ENCODE data around the gene RSRC1. TPM values are rescaled to one million over a fixed set of nuclear protein-coding genes. Genes with fewer than 3 reads are reported as not detected.

The RSRC1 gene
- total and polyA plus RNA-seq, 5 donors from 2014 or later, result 25.8 to 35.7 (median 30.1) TPM

DNA sequence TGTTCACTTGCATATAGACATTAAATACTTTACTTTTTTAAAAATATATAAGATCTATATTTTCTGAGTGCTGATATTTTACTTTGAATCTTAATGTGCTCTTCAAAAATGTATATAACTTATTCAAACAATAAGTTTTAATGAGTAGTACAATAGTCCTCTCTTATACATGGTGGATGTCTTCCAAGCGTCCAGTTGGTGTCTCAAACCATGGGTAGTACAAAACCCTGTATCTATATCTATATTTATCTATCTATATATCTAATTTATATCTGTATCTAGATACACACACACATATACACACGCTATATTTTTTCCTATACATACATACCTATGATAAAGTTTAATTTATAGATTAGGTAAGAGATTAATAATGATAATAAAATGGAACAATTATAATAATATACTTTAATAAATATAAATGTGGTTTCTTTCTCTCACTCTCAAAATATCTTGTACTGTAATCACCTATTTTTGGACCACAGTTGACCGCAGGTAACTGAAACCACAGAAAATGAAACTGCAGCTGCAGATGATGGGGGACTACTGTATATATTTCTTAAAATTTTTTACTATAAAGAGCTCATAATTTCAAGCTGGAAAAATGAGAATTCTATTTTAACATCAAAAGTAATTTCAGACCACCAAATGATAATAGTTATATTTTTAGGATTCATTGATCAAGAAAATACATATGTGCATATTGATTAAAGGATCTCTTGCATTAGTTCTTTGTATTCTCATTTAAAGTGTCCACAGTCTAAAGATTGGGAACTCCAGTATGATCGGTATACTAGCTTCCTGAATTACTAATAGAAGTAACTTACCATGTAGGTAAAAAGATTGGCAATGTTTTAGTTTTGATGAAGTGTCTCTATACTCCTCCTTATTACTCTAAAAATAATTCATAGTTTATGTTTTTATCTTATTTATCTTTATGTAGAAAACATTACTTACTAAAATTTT lies 246.0 kb downstream of the RSRC1 start:
- H3K4me3 ChIP-seq (ENCODE audit: low read depth, low read length), result no peak overlapping the region
- Mint-ChIP-seq H3K9me3 (peaks cover 0 to 9% (median 0%) of the 10 kb centered on the region in 7 donors), H3K36me3 (peaks cover 11% of the 10 kb centered on the region), H3K4me3 (no peak overlapping the region), H3K4me1 (peaks cover 3 to 19% (median 9%) of the 10 kb centered on the region in 4 donors), H3K27me3 (no peaks in the 10 kb centered on the region), H3K27ac (no peak overlapping the region)
- H3K27me3 ChIP-seq (ENCODE audit: control insufficient read depth, insufficient read depth, low read length), result no peaks in the 10 kb centered on the region
- H3K27ac ChIP-seq (ENCODE audit: insufficient read depth, low read length, poor library complexity, severe bottlenecking), result no peak overlapping the region
- no peak for DNase-seq
- no peaks in the 10 kb centered on the region for H3K9me3 ChIP-seq (ENCODE audit: control insufficient read depth in 2 of 2, low read length in 2 of 2)
- H3K36me3 ChIP-seq (ENCODE audit: control insufficient read depth, insufficient read depth, low read length), result no peaks in the 10 kb centered on the region
- no peak for ATAC-seq (ENCODE audit: low read depth in 2 of 2)
- H3K4me1 ChIP-seq (ENCODE audit: control insufficient read depth, insufficient read depth, low read length, poor library complexity, severe bottlenecking), result no peaks in the 10 kb centered on the region

DNA sequence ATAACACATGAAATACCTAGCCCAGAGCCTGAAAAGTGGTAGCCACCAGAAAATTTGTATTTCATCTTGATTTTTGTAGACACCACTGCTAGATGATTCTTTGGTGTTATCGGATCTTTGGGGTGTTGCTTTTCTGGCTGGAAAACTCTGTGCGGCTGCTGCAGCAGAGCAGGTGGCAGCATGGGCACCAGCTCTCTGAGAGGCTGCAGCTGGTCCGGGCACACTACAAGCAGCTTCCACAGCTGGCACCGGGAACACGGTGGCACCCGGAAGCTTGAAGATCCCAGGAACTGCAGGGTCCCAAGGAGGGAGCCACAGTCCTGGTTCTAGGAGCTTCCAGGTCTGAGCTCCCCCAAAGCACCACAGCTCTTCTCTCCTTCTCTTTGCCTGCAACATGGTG lies 249.4 kb downstream of the RSRC1 start:
- ATAC-seq (ENCODE audit: low read depth in 2 of 2), result no peak

DNA sequence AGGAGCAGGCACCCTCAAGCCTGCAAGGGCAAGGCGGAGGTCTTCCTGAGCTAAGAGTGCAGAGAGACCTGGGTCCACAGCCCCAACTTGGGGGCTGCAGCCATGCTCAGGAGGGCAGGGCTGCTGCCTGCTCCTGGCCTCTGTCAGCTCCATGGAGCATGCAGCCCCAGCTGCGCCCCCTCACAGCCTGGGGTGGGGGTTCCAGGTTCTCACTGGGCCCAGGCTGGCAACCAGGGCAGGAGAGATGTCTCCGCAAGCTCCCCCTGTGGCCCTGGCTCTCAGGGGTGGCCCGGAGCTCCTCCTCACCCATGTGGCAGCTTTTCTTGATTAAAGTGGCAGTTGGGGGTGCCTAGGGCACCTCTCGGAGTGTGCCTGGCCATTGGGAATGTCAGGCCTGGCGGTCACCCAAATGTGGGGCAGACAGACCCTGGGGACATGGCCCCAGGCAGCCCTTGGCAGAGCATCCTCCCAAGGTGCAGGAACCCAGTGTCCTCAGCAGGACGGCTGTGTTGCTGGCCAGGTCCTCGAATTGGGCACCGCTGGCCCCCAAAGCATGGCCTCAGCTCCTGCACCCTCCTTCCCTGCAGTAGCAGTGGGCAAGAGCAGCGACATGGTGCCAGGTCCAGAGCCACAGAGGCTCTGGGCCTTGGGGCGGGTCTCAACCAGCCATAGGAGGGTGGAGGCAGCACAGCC lies 251.0 kb downstream of the RSRC1 start:
- no peak overlapping the region for H3K4me3 Mint-ChIP-seq
- no peaks in the 10 kb centered on the region for H3K27me3 ChIP-seq (ENCODE audit: control insufficient read depth, insufficient read depth, low read length)
- peaks cover 24% of the 10 kb centered on the region for H3K36me3 Mint-ChIP-seq
- H3K9me3 Mint-ChIP-seq, result peaks cover 0 to 9% (median 0%) of the 10 kb centered on the region in 7 donors
- no peak for DNase-seq
- H3K27ac ChIP-seq (ENCODE audit: insufficient read depth, low read length, poor library complexity, severe bottlenecking), result no peak overlapping the region
- H3K27ac Mint-ChIP-seq, result no peak overlapping the region
- no peaks in the 10 kb centered on the region for H3K27me3 Mint-ChIP-seq
- no peaks in the 10 kb centered on the region for H3K4me1 ChIP-seq (ENCODE audit: control insufficient read depth, insufficient read depth, low read length, poor library complexity, severe bottlenecking)
- peaks cover 0 to 8% (median 3%) of the 10 kb centered on the region in 4 donors for H3K4me1 Mint-ChIP-seq
- no peak overlapping the region for H3K4me3 ChIP-seq (ENCODE audit: low read depth, low read length)
- H3K36me3 ChIP-seq (ENCODE audit: control insufficient read depth, insufficient read depth, low read length), result no peaks in the 10 kb centered on the region
- no peak for ATAC-seq (ENCODE audit: low read depth in 2 of 2)
- H3K9me3 ChIP-seq (ENCODE audit: control insufficient read depth in 2 of 2, low read length in 2 of 2), result no peaks in the 10 kb centered on the region

More for the DNA sequence above, 249.4 kb downstream of the RSRC1 start:
- H3K4me3 ChIP-seq (ENCODE audit: low read depth, low read length), result no peak overlapping the region
- H3K27ac ChIP-seq (ENCODE audit: insufficient read depth, low read length, poor library complexity, severe bottlenecking), result no peak overlapping the region
- peaks cover 0 to 8% (median 3%) of the 10 kb centered on the region in 4 donors for H3K4me1 Mint-ChIP-seq
- no peaks in the 10 kb centered on the region for H3K27me3 Mint-ChIP-seq
- no peaks in the 10 kb centered on the region for H3K4me1 ChIP-seq (ENCODE audit: control insufficient read depth, insufficient read depth, low read length, poor library complexity, severe bottlenecking)
- no peak overlapping the region for H3K27ac Mint-ChIP-seq
- no peaks in the 10 kb centered on the region for H3K27me3 ChIP-seq (ENCODE audit: control insufficient read depth, insufficient read depth, low read length)
- peaks cover 17% of the 10 kb centered on the region for H3K36me3 Mint-ChIP-seq
- H3K36me3 ChIP-seq (ENCODE audit: control insufficient read depth, insufficient read depth, low read length), result no peaks in the 10 kb centered on the region
- peaks cover 0 to 9% (median 0%) of the 10 kb centered on the region in 7 donors for H3K9me3 Mint-ChIP-seq
- no peak for DNase-seq
- no peaks in the 10 kb centered on the region for H3K9me3 ChIP-seq (ENCODE audit: control insufficient read depth in 2 of 2, low read length in 2 of 2)
- no peak overlapping the region for H3K4me3 Mint-ChIP-seq

DNA sequence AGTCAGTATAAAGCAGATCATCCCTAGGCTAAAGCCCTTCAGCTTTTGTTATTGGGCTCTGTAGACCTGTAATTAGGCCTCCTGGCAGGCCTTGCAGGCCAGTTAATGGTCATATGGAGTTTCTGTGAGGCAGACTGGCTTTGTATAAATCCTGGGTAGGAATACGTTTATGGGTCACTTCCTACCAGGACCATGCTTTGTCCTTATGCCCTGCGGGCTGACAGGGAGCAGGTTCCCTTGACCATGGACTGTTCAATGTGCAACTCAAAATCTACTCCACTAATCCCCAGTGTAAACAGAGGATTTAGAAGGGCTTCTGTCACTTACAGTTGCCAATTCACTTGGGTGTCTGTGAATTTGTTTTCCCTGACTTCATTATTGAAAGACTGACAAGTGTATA lies 258.4 kb downstream of the RSRC1 start:
- DNase-seq (no peak), ATAC-seq (ENCODE audit: low read depth in 2 of 2) (no peak)
- no peaks in the 10 kb centered on the region for H3K27me3 ChIP-seq (ENCODE audit: control insufficient read depth, insufficient read depth, low read length)
- H3K4me3 ChIP-seq (ENCODE audit: low read depth, low read length), result no peak overlapping the region
- H3K36me3 Mint-ChIP-seq, result peaks cover 13% of the 10 kb centered on the region
- H3K36me3 ChIP-seq (ENCODE audit: control insufficient read depth, insufficient read depth, low read length), result no peaks in the 10 kb centered on the region
- no peaks in the 10 kb centered on the region for H3K27me3 Mint-ChIP-seq
- H3K4me1 ChIP-seq (ENCODE audit: control insufficient read depth, insufficient read depth, low read length, poor library complexity, severe bottlenecking), result no peaks in the 10 kb centered on the region
- H3K9me3 Mint-ChIP-seq, result peaks cover 0 to 12% (median 4%) of the 10 kb centered on the region in 7 donors
- H3K4me1 Mint-ChIP-seq, result peaks cover 0 to 3% (median 0%) of the 10 kb centered on the region in 4 donors
- H3K27ac ChIP-seq (ENCODE audit: insufficient read depth, low read length, poor library complexity, severe bottlenecking), result no peak overlapping the region
- H3K27ac Mint-ChIP-seq, result no peak overlapping the region
- no peak overlapping the region for H3K4me3 Mint-ChIP-seq
- no peaks in the 10 kb centered on the region for H3K9me3 ChIP-seq (ENCODE audit: control insufficient read depth in 2 of 2, low read length in 2 of 2)

DNA sequence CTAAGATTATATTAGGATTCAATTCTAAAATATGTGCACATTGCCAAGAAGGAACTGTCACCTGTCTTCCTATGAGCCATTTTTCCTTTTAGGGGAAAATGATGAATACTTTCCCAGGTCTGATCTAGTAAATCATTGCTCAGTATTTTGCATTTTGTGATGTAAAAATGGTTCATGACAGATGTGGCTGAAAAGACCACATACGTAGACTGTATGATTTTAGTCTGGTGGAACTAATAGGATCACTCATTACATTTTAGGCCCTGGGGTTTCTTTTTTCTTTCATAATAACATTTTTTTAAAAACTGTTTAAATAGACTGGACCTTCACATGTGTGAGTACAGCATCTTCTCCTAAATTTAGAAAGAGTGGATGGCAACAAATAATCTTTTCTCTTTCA lies 259.4 kb downstream of the RSRC1 start:
- ATAC-seq (ENCODE audit: low read depth in 2 of 2), result no peak
- H3K4me3 Mint-ChIP-seq, result no peak overlapping the region
- H3K9me3 Mint-ChIP-seq, result peaks cover 0 to 12% (median 4%) of the 10 kb centered on the region in 7 donors
- H3K4me1 ChIP-seq (ENCODE audit: control insufficient read depth, insufficient read depth, low read length, poor library complexity, severe bottlenecking), result no peaks in the 10 kb centered on the region
- no peak overlapping the region for H3K27ac ChIP-seq (ENCODE audit: insufficient read depth, low read length, poor library complexity, severe bottlenecking)
- H3K36me3 Mint-ChIP-seq, result peaks cover 13% of the 10 kb centered on the region
- no peak overlapping the region for H3K4me3 ChIP-seq (ENCODE audit: low read depth, low read length)
- no peak for DNase-seq
- no peak overlapping the region for H3K27ac Mint-ChIP-seq
- H3K27me3 ChIP-seq (ENCODE audit: control insufficient read depth, insufficient read depth, low read length), result no peaks in the 10 kb centered on the region
- H3K36me3 ChIP-seq (ENCODE audit: control insufficient read depth, insufficient read depth, low read length), result no peaks in the 10 kb centered on the region
- H3K27me3 Mint-ChIP-seq, result no peaks in the 10 kb centered on the region
- H3K9me3 ChIP-seq (ENCODE audit: control insufficient read depth in 2 of 2, low read length in 2 of 2), result no peaks in the 10 kb centered on the region
- peaks cover 0 to 4% (median 2%) of the 10 kb centered on the region in 4 donors for H3K4me1 Mint-ChIP-seq

GRCh38 chr3:158379517-158379916 lies 269.6 kb downstream of the RSRC1 start:
- no peaks in the 10 kb centered on the region for H3K36me3 ChIP-seq (ENCODE audit: control insufficient read depth, insufficient read depth, low read length)
- H3K4me1 ChIP-seq (ENCODE audit: control insufficient read depth, insufficient read depth, low read length, poor library complexity, severe bottlenecking), result no peaks in the 10 kb centered on the region
- no peaks in the 10 kb centered on the region for H3K27me3 Mint-ChIP-seq
- DNase-seq, result no peak
- ATAC-seq (ENCODE audit: low read depth in 2 of 2), result no peak
- H3K27me3 ChIP-seq (ENCODE audit: control insufficient read depth, insufficient read depth, low read length), result no peaks in the 10 kb centered on the region
- H3K9me3 ChIP-seq (ENCODE audit: control insufficient read depth in 2 of 2, low read length in 2 of 2), result no peaks in the 10 kb centered on the region
- H3K4me3 Mint-ChIP-seq, result no peak overlapping the region
- no peak overlapping the region for H3K27ac Mint-ChIP-seq
- H3K4me3 ChIP-seq (ENCODE audit: low read depth, low read length), result no peak overlapping the region
- peaks cover 15% of the 10 kb centered on the region for H3K36me3 Mint-ChIP-seq
- peaks cover 0 to 8% (median 0%) of the 10 kb centered on the region in 7 donors for H3K9me3 Mint-ChIP-seq
- H3K4me1 Mint-ChIP-seq, result peaks cover 0 to 20% (median 3%) of the 10 kb centered on the region in 4 donors
- H3K27ac ChIP-seq (ENCODE audit: insufficient read depth, low read length, poor library complexity, severe bottlenecking), result no peak overlapping the region

DNA sequence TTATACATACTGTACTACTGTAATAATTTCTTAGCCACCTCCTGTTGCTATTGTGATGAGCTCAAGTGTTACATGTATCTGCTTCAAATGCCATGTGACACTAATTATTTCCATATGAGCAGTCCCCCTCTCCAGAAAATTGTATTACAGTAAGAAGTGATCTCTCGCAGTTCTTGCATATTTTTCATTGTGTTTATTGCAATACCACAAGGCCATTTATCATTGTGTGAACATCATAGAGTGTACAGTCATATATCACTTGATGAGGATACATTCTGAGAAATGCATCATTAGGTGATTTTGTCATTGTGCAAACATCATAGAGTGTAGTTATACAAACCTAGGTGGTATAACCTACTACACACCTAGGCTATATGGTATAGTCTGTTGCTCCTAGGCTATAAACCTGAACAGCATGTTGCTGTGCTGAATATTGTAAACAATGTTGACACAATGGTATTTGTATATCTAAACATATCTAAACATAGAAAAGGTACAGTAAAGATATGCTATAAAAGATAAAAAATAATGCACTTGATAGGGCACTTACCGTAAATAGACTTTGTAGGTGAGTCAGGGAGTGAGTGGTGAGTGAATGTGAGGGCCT lies 271.5 kb downstream of the RSRC1 start:
- Histone ChIP-seq H3K4me3 (ENCODE audit: low read depth, low read length) (no peak overlapping the region), H3K27me3 (ENCODE audit: control insufficient read depth, insufficient read depth, low read length) (no peaks in the 10 kb centered on the region), H3K36me3 (ENCODE audit: control insufficient read depth, insufficient read depth, low read length) (no peaks in the 10 kb centered on the region), H3K27ac (ENCODE audit: insufficient read depth, low read length, poor library complexity, severe bottlenecking) (no peak overlapping the region), H3K9me3 (ENCODE audit: control insufficient read depth in 2 of 2, low read length in 2 of 2) (no peaks in the 10 kb centered on the region), H3K4me1 (ENCODE audit: control insufficient read depth, insufficient read depth, low read length, poor library complexity, severe bottlenecking) (no peaks in the 10 kb centered on the region)
- Mint-ChIP-seq H3K9me3 (peaks cover 0 to 8% (median 0%) of the 10 kb centered on the region in 7 donors), H3K27me3 (no peaks in the 10 kb centered on the region), H3K27ac (no peak overlapping the region), H3K36me3 (peaks cover 17% of the 10 kb centered on the region), H3K4me3 (no peak overlapping the region), H3K4me1 (peaks cover 0 to 19% (median 3%) of the 10 kb centered on the region in 4 donors)
- DNase-seq (no peak), ATAC-seq (ENCODE audit: low read depth in 2 of 2) (no peak)
